ENCODE results near the gene SLC16A1.

The SLC16A1 gene

GRCh38 chr1:112866151-112866550 is 89.8 kb downstream of the SLC16A1 start:
- TF ChIP-seq GATA2 (IDR thresholded peaks at IDR 0.05; ENCODE audit: low read depth, low read length) = no peak
- no peak for TF ChIP-seq GATA3 (IDR thresholded peaks at IDR 0.05; ENCODE audit: low read depth, low read length)

GRCh38 chr1:112862753-112863426 is 93.1 kb downstream of the SLC16A1 start:
- TF ChIP-seq GATA2 (IDR thresholded peaks at IDR 0.05; ENCODE audit: low read depth, low read length) = no peak
- no peak for TF ChIP-seq GATA3 (IDR thresholded peaks at IDR 0.05; ENCODE audit: low read depth, low read length)

All from SH-SY5Y (cell line).